NAMALWA (cell line): ENCODE measurements around the gene ATG3.
"Not testable (repeated sequence)": the region's sequence is repeated elsewhere in the genome, so short reads cannot be mapped to it uniquely, and the experiment has no call there.

Experiments
- DNase-seq: peaks from one replicate; pipeline ENCODE4 v3.0.0-alpha.2; 2015; ENCODE audit warnings: low spot score

ATG3 gene

GRCh38 chr3:112497897-112498548 is 63.7 kb downstream of the ATG3 start:
- peak; percentile 14 for DNase-seq

DNA sequence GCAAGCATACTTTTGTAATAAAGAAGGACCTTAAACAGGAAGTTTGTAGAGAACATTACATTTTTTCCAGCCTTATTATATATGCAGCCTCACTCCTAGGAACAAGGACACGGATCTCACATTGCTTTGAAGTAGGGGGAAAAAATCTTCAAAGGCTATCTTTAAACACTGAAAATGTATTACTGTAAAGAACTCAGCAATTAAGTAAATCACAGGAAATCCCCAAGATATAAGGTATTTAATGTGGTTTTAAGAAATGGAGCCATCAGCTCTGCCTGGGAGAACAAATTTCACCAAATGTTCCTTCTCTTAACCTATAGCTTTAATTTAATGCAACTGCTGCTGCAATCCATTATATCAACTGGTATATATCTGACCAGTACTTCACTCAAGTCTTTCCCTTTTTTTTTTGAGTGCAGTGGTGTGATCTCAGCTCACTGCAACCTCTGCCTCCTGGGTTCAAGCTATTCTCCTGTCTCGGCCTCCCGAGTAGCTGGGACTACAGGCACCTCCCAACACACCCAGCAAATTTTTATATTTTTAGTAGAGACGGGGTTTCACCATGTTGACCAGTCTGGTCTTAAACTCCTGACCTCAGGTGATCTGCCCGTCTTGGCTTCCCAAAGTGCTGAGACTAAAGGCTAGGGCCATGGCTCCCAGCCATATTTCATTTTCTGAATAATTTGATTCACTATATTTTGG is 65.2 kb downstream of the ATG3 start:
- no peak for DNase-seq

DNA sequence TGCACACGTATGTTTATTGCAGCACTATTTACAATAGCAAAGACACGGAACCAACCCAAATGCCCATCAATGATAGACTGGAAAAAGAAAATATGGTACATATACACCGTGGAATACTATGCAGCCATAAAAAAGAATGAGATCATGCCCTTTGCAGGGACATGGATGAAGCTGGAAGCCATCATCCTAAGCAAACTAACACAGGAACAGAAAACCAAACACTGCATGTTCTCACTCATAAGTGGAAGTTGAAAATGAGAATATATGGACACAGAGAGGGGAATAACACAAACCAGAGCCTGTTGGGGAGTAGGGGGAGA is 67.4 kb downstream of the ATG3 start:
- DNase-seq, result not testable (repeated sequence)

DNA sequence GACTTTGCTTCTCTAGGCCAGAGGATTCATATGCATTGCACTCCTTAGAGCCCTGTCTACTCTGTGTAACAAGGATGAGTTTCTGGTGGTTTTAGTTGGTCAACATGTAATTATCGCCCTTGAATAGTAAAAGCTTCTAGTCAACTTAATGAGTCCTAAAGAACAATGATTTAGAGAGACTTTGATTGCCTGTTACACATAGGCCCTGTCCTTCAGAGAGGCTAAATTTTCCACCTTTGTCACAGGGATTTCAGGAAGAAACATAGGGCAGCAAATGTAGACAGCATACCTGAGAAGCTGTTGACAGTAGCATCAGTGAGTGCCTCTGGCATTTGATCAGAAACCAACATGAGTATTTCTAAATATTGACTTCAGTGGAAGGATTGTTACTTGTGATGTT is 69.6 kb downstream of the ATG3 start:
- DNase-seq, result no peak

DNA sequence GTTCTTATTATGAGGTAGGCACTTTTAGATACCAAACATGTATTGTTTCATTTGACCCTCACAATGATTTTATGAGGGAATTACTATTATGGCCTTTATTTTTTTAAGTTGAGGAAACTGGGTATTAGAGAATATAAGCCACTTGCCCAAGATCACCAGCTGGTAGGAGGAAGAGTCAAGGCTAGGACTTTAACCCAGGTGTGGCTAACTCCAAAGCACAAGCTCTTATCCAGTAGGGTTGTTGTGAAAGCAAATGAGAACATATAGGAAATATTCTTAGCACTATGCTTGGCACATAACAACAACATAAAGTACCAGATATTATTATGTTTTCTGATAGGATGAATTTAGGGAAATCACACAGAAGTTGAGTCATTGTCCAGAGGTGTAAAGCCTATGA is 70.4 kb downstream of the ATG3 start:
- DNase-seq, result no peak

DNA sequence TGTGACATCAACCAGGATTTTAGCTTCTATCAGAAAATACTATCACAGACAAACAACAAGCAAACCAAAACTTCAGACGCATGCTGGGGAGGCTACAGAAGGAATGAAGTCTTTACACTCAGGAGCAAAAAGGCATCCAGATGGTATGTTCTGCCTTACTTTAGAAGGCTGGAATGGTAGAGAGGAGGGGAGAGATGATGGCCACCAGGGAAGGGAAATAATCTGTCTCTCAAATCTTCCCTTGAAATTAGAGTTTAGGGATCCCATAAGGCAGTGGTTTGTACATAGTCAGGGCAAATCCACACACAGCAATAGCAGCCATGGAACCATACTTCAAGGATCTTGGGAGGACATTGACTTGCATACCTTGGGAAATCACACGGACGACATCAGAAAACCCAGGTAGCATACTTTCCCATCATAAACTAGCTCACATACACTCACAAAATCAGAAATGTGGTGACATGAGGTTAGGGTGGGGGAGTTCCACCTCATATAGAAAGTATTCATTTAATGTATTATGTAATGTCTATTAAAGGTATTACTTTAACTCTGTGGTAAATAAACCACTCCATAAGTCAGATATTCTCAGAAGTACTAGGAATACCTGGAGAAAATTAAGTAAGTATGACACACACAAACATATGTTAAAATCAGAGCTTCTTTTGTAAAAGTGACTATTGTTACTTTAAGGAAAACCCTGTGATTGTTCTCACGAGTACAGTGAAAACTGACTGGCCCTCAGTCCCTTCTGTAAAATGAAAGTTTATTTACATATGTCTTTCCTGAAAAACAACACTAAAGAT is 71.9 kb downstream of the ATG3 start:
- no peak for DNase-seq

DNA sequence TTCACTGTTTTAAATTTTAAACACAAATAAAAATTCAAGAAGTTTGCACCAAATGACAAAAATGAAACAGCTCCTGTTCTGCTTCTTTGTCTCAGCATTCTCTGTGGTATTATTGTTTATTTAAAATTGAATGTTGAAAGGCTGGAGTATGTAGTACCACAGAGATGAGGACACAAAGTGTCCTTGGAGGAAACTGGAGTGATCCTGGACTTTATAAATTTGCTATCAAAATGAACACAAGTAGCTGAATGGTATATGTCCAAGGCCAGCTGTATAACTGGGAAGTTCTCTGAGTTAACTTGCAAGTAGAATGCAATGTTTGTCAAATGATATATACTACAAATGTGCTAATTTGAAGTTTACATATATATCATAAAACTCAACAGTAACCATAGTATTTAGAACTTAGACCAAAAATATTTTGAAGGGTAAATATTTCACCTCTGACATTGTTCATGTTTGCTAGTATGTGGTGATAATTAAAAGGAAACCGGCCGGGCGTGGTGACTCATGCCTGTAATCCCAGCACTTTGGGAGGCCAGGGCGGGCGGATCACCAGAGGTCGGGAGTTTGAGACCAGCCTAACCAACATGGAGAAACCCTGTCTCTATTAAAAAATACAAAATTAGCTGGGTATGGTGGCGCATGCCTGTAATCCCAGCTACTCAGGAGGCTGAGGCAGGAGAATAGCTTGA is 74.8 kb downstream of the ATG3 start:
- no peak for DNase-seq

DNA sequence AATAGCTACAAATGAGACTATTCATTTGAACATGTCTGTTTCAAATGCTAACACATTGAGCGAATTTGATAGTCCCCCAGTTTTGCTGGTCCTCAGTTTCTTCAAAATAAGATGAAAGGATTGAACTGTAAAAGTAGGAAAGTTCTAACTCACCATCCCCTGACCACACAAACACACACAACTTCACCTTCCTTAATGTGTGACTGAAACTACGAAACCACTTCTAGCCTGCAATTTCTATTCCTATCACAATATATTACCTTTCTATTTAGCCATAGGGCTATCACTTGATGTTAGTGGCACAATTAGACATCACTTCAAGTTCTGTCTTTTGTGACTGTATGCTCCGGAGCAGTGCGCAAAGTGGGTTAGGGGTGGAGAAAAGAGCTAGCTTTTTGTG is 77.4 kb downstream of the ATG3 start:
- no peak for DNase-seq

GRCh38 chr3:112482675-112483074 is 79.1 kb downstream of the ATG3 start:
- no peak for DNase-seq
